ENCODE results near the gene URI1. TPM values are rescaled to one million over a fixed set of nuclear protein-coding genes. Genes with fewer than 3 reads are reported as not detected.
"Not testable (repeated sequence)": the region's sequence is repeated elsewhere in the genome, so short reads cannot be mapped to it uniquely, and the experiment has no call there.

The URI1 gene
- polyA plus RNA-seq, 1 donor, result 80.9 TPM

DNA sequence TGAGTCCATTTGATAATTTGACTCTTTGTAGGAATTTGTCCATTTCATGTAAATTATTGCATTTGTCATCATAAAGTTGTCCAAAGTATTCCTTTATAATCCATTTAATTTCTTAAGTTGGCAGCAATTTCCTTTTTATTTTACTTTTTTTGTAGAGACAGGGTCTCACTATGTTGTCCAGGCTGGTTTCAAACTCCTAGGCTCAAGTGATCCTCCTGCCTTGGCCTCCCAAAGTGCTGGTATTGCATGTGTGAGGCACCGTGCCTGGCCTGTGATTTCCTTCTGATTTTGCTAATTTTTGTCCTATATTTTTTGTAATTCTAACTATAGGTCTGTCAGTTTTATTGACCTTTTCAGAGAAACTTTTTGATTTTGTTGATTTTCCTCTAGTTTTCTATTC lies 84.9 kb downstream of the URI1 start:
- DNase-seq, result no peak

DNA sequence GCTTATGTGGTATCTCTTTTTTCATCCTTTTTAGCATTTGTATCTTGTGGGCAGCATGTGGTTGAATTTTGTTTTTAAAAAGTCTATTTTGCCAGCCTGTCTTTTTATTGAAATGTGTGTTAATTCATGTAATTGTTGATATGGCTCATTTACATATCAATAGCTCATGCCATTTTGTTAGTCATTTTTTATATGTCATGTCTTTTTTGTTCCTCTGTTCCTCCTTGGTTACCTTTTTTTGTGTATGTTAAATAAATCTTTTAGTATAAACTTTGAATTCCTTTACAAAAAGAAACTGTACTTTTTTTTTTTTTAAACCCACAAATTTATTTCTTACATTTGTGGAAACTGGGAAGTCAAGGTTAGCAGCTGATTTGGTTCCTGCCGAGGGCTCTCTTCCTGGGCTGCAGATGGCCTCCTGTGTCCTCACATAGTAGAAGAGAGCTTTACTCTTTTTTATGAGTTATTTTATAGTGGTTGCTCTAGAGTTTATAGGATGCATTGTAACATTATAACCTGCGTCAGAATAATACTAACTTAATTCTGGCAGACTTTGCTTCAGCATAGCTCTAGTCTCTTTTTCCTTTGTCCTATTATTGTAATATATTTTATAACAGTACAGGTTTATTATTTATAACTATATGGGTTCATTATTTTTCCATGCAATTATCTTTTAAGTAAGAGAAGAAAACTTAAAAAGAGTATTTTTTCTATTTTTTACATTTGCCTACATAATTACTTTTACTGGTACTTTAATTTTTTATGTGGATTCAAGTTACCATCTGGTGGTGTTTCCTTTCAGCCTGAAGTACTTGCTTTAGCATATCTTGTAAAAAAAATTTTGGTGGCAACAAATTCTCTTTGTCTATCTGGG lies 86.3 kb downstream of the URI1 start:
- no peak for DNase-seq

DNA sequence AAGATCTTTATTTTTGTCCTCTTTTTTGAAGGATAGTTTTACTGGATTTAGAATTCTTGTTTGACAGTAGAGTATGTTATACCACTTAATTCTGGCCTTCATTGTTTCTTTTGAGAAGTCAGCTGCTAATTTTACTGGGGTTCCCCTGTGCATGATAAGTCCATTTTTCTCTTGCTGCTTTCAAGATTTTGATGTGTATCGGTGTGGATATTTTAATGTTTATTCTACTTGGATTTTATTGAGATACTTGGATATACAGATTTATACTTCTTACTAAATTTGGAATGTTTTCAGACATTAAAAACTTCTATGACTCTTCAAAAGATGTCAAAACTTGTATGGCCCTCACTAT lies 86.9 kb downstream of the URI1 start:
- DNase-seq, result no peak

DNA sequence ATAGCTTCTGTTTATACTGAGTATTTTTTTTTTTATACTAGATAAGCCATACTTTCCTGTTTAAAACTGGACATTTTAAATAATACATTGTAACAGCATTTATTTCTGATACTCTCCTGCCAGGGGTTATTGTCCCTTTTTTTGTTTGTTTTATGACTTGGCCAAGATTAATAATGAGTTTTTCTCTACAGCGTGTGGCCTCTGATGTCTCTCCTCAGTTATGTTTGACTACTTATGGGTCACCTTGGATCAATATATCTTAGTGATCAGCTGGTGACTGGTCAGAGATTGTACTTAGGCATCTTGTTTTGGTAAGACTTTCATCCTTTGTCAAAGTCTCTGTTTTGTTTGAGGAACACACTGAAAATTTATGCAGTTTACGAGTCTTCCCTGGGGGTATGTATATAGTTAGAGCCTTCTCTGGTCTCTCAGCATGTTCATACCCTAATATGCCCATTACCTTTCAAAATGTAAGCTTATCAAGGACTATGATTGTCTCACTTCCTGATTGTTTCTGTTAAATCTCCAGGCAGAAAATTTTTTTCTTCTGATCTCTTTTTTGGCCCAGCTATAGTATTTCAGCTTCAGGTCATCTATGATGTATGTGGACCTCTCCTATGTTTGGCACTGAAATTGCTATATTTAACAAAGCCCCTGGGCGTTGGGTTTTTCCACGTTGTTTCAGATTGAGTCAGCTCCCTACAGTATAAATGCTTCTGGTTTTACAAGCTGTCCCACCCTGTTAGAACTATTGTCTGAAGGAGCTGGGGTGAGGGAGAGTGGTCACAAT lies 87.9 kb downstream of the URI1 start:
- DNase-seq, result no peak

DNA sequence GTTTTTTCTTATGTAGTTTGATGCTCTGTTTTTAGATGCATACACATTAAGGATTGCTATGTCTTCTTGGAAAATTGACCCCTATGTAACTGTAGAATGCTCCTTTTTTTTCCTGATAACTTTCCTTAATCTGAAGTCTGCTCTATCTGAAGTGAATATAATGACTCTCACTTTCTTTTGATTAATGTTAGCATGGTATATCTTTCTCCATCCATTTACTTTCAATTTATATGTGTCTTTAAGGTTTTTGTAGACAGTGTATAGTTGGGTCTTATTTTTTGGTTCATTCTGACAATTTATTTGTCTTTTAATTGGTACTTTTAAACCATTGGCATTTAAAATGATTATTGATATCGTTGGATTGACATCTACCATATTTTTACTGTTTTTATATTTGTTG lies 92.3 kb downstream of the URI1 start:
- no peak for DNase-seq

DNA sequence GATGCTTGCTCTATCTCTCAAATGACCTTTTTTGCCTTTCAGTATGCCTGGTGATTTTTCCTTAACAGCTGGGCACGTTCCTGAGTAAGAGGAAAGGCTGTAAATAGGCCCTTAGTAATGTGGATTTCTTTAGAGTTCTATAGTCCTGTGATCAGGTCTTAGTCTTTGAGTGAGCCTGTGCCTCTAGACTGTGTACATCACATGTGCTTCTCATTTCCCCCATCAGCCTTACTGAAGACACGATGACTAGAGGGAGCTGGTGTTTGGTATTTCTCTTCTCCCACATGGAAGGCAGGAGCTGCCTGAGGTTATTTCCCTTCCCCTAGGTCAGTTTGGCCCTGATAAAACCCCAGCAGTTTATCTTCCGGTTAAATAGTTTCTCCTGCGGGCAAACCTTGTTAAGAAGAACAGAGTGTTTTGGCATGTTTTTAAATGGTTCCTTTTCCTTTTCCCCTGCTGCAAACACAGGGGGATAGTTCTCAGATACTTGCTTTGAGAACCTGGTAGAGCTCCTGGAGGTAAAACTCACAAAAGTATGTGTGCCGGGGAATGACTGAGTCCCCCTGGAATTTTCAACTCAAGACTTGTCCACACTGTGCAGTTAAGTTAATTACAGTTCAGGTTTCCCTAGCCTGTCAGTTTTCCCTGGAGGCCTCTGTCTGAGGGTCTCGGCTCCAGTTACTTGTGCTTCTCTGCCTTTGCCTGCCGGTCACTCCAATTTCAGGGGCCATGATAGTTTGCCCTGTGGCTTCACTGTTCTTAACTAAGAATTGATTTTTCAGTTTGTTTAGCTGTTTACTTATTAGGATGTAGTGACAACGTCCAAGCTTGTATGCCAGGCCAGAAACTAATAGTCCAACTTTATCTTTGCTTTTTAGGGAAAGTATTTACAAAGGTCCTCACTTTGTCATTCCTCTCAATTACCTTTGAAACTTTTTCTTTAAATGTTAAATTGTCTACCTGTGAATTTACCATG lies 94.4 kb downstream of the URI1 start:
- DNase-seq, result no peak

DNA sequence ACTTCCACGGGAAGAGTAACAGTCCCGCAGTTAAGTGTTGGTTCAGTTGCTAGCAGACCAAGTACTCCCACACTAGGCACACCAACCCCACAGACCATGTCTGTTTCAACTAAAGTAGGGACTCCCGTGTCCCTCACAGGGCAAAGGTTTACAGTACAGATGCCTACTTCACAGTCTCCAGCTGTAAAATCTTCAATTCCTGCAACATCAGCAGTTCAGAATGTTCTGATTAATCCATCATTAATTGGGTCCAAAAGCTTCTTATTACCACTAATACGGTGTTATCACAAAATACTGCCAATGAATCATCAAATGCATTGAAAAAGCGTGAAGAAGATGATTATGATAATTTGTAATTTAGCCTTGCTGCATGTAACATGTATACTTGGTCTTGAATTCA lies 95.8 kb downstream of the URI1 start:
- no peak for DNase-seq

DNA sequence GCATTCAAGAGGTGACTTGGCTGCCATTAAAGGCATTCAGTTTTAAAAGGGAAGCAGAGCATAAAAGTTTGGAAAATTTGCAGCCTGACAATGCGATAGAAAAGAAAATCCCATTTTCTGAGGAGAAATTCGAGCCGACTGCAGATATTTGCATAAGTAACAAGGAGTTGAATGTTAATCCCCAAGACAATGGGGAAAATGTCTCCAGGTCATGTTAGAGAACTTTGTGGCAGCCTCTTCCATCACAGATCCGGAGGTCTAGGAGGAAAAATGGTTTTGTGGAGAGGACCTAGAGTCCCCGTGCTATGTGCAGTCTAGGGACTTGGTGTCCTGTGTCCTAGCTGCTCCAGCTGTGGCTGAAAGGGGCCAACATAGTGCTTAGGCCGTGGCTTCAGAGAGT lies 99.9 kb downstream of the URI1 start:
- not testable (repeated sequence) for DNase-seq

DNA sequence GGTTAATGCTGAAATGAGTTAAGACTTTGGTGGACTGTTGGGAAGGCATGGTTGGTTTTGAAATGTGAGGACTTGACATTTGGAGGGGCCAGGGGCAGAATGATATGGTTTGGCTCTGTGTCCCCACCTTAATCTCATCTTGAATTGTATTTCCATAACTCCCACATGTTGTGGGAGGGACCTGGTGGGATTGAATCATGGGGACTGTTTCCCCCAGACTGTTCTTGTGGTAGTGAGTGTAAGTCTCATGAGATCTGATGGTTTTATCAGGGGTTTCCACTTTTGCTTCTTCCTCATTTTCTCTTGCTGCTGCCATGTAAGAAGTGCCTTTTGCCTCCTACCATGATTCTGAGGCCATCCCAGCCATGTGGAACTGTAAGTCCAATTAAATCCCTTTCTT lies 101.0 kb downstream of the URI1 start:
- not testable (repeated sequence) for DNase-seq

DNA sequence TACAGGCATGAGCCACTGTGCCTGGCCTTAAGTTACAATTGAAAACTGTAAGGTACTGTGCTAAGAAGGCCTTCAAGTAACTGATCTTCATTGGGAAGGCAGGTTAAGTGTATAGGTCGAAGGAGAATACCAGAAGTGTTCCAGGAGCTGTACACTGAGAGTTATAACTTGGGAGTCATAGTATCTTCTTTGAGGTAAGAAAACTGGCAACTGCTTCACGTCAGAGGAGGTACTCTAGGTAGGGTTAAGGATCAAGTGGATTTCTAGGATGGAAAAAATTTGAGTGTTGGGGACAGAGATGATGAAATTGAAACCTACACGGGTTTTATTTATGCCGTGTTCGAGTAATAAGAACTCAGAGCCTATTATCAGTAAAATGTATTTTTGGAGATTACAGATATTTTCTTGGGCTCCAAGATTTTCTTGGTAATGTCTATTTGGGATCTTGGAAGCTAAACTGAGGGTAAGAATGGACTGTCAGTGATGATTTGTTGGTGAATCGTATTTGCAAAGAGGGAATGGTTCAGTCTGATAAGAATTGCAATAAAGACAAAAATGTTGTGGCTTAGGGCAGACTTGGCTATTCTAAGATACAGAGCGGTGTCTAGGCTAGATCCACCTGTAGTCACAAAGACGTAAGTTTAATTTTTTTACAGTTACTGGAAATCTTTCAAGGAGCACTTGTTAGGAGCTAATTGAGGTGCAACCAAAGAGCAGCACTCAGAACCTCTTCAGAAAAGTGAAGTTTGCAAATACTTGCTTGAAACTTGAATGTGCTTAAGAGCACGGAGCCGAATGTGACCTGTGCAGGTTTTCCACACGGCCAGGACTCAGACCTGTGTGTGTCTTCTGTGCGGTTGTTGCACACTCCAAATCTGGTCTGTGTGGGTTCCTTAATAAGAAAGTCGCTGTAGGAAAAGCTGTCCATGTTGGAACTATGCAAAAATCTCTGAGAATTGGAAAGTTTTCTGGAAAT lies 102.5 kb downstream of the URI1 start:
- no peak for DNase-seq

DNA sequence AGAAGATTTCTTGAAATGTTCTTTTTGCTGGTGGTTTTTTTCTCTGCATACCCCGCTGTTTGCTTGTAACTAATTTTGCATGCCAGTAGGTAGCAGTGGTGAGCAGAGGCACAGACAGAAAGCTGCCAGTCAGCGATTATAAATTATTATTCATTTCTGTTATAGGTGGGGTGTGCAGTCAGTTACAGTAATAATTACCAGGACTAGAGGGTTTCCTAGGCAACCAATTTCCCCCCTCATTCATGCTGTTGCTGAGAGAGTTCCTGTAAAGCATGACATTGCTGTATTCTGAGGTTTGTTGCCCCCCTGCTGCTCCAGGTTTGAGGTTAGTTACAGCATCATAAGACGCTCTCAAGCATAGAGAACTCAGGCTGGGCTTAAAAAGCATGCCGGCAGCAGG lies 104.5 kb downstream of the URI1 start:
- no peak for DNase-seq

DNA sequence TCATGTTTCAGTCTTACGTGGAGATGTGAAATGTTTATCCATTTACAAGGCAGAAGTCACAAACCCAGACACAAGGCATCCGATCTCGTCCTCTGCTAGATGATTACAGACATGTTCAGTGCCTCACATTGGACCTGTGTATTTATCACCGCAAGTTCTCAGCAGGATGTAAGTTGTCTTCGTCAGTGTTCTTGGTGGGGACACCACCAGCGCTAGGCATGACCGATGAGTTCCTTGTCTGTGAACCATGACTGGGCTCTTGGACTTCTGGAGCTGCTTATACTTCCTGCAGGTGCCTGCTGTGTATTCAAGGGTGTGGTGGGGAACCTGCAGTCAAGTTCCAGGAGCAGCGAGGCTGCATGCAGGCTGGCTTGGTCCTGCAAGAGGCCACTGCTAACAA lies 105.4 kb downstream of the URI1 start:
- DNase-seq, result no peak

DNA sequence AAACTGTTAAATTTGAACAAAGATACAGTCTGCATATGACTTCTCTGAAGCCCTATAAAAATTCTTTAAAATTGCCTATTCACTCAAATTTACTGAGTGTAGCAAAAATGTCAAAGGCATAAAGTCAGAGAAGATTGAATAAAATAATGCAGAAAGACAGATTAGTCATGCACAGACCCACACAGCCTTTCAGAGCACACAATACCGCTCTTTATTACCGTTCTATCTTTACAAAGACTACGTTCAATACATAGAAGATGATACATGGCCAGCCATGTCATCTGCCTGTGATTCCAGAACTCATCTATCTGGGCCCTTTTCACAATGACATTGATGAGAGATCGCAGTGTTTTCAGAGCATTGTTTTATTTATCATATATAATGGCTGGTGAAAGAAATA lies 107.2 kb downstream of the URI1 start:
- DNase-seq, result no peak

DNA sequence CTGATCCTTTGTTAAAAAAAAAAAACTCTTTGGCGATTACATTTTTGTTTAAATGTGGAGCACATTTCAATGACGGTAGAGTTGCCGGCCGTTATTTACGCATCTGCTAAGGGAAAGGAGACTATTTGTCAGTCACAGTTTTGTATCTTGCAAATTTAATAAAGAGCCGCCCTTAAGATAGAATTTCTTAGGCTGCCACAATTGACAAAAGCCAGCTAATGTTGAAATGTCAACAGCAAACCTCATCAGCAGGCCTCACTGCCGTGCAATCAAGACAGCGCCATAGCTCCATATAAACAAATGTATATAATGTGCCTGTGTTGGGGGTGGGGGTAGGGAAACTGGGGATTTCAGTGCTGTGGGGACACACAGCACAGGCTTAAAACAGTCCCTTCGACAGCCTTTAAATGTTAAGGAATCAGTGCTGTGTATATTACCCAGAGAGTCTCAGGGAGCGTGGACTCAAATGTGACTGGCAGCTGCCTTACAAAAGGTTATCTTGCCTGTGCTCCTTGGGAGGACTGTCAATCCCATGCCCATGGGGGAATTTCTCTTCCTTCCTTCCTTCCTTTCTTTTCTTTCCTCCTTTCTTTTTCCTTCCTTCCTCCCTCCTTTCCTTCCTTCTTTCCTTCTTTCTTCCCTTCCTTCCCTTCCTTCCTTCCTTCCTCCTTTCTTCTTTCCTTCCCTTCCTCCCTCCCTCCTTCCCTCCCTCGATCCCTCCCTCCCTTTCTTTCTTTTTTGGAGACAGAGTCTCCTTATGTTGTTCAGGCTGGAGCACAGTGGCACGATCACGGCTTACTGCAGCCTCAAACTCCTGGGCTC lies 108.0 kb downstream of the URI1 start:
- no peak for DNase-seq

DNA sequence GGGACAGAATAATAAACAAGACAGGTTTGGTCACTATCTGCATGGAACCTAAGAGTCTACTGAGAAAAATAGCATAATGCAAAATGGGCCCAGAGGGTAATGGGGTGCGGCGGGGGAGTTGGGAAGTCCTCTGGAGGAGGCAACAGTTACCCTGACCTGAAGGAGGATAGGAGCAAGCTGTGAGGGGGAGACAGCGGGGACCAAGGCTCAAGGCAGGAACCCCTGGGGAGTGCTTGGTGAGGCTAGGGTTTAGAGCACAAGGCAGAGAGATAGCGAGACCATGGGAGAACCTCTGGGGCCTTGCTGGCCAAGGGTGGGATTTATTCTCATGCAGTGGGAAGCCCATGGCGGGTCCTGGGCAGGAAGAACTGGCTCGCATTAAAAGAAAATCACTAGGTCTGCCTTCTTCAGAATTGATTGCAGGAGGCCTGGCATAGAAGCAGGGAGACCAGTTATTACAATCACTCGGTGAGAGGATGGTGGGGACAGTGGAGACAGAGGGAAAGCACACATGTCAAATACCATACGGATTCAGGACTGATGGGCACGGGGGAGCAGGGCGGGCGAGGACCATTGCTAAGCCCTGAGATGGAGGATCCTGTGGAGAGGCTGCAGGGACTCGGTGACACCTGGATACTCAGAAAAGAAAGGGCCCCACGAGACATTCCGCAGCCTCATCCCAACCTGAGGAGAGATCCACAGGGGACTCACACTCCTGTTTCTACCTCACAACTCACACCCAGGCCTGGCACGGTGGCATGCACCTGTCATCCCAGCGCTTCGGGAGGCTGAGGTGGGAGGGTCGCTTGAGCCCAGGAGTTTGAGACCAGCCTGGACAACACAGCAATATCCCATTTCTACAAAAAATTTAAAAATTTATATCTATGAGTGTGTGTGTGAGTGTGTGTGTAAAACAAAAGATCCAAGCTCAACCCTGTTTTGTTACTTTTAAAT lies 110.4 kb downstream of the URI1 start:
- DNase-seq, result no peak

DNA sequence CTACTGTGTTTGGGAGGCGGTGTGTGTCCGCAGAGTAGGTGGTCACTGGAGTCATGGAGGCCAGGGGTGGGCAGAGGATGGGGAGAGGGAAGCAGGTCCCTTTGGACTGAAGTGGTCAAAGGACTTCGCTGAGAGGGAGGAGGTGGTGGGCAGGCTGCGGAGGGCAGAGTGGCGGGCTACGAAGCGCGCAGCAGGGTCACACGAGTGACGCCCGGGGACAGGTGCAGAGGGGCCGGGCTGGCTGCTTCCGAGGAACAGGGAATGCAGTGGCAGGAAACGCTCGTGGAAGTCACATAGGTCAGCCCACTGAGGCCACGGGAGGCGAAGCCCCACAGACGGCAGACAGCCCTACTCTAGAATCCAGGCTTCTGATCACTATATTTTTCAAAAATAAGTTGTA lies 111.5 kb downstream of the URI1 start:
- no peak for DNase-seq

DNA sequence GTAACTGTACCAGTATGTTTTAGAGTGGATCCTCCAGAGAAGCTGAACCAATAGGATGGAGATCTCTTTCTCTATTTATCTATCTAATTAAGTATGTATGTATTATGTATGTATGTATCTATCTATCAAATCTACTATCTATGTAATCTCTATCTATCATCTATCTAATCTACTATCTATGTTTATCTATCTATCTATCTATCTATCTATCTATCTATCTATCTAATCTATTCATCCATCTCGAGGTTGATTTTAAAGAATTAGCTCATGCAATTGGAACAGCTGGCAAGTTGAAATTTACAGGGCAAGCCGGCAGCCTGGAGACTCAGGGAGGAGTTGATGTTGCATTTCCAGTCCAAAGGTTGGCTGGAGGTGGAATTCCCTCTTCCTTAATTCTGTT lies 112.2 kb downstream of the URI1 start:
- DNase-seq, result no peak

DNA sequence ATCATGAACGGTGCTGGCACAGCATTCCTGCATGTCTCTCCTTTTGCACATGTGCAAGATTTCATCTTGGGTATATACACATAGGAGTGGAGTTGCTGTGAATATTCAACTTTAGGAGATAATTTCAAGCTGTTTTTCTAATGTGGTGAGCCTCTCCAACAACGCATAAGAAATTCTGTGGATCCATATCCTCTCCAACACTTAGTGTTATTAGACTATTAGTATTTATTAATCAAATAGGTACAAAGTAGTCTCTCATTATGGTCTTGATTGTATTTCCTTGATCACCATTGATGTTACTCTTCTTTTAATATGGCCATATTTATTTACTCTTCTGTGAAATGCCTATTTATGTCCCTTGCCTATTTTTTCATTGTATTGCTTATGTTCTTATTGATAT lies 114.5 kb downstream of the URI1 start:
- no peak for DNase-seq

DNA sequence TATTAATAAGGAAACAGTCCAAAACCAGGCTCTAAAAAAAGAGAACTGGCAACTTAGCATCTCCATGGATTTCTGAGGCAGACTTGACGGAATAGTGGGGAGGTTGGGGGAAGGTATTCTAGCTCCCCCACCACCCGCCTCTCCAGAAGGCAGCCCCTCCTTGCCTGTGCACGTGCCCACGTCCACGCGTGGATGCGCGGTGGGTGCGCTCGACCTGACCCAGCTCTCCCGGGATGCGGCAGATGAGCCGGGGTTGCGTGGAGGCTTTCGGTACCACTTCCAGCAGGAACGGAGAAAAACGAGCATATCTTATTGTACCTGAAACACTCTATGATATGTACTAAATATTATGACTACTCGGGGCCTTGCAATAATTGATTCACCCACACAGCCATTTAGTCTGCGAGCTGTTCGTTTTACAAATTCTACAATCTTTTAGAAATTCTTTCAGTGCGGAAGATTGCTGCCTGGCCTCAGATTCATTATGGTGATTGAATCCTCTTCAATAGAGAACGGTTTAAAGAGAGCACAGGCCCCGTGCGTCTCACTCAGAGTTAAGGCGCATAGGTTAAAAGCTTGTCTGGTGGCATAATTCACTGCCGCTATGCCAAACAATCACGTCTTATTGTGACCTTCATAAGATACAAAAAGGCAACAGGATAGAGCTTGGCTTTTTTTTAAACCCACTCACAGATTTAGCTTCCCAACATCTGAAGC lies 117.9 kb downstream of the URI1 start:
- DNase-seq, result no peak
